ENCODE measurements around the gene CADM1. TPM values are rescaled to one million over a fixed set of nuclear protein-coding genes. Genes with fewer than 3 reads are reported as not detected.
A peak's percentile ranks its signal among the peaks of the same experiment; 100 is the strongest.

Gene CADM1
- total RNA-seq, 4 donors from 2014 or later, result 17.1 to 49.8 (median 30.7) TPM

- TF ChIP-seq, protein P1, sequence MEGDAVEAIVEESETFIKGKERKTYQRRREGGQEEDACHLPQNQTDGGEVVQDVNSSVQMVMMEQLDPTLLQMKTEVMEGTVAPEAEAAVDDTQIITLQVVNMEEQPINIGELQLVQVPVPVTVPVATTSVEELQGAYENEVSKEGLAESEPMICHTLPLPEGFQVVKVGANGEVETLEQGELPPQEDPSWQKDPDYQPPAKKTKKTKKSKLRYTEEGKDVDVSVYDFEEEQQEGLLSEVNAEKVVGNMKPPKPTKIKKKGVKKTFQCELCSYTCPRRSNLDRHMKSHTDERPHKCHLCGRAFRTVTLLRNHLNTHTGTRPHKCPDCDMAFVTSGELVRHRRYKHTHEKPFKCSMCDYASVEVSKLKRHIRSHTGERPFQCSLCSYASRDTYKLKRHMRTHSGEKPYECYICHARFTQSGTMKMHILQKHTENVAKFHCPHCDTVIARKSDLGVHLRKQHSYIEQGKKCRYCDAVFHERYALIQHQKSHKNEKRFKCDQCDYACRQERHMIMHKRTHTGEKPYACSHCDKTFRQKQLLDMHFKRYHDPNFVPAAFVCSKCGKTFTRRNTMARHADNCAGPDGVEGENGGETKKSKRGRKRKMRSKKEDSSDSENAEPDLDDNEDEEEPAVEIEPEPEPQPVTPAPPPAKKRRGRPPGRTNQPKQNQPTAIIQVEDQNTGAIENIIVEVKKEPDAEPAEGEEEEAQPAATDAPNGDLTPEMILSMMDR (IDR thresholded peaks at IDR 0.05), result no peak
- no peak for TF ChIP-seq POLR2A (IDR thresholded peaks at IDR 0.05)
- no peak for TF ChIP-seq EP300 (IDR thresholded peaks at IDR 0.05)
These were observed 336.8 kb downstream of the CADM1 start for GRCh38 chr11:115167456-115167855.

GRCh38 chr11:115166820-115167219, 337.4 kb downstream of the CADM1 start:
- H3K36me3 ChIP-seq, result no peaks in the 10 kb centered on the region
- peaks cover 0 to 11% (median 0%) of the 10 kb centered on the region in 4 donors for H3K4me1 ChIP-seq
- no peak overlapping the region for H3K4me3 ChIP-seq
- H3K9me3 ChIP-seq, result no peaks in the 10 kb centered on the region
- WGBS, 2 donors, result 54 to 61% methylated on average over 6 of the region's 6 CpGs
- DNase-seq (ENCODE audit: low spot score in 2 of 2), result no peak
- peaks cover 0 to 6% of the 10 kb centered on the region in 2 donors for H3K27me3 ChIP-seq
- no peak overlapping the region for H3K27ac ChIP-seq
- TF ChIP-seq, protein P1 (IDR thresholded peaks at IDR 0.05), result no peak
- TF ChIP-seq EP300 (IDR thresholded peaks at IDR 0.05) (no peak), POLR2A (IDR thresholded peaks at IDR 0.05) (no peak)

More at GRCh38 chr11:115167456-115167855, 336.8 kb downstream of the CADM1 start:
- Histone ChIP-seq H3K4me1 (peaks cover 0 to 11% (median 0%) of the 10 kb centered on the region in 4 donors), H3K9me3 (no peaks in the 10 kb centered on the region), H3K27ac (peak overlapping the region in 1 of 4 donors; percentile 13), H3K36me3 (no peaks in the 10 kb centered on the region), H3K4me3 (no peak overlapping the region), H3K27me3 (no peaks in the 10 kb centered on the region)
- WGBS, 2 donors, result 52 to 58% methylated on average over 4 of the region's 4 CpGs
- DNase-seq (ENCODE audit: low spot score in 2 of 2), result no peak

GRCh38 chr11:115164774-115165173, 339.4 kb downstream of the CADM1 start:
- no peak overlapping the region for H3K4me3 ChIP-seq
- no peak overlapping the region for H3K27ac ChIP-seq
- peaks cover 0 to 11% (median 0%) of the 10 kb centered on the region in 4 donors for H3K4me1 ChIP-seq
- WGBS, 2 donors, result 32 to 41% methylated on average over 6 of the region's 6 CpGs
- no peaks in the 10 kb centered on the region for H3K36me3 ChIP-seq
- no peaks in the 10 kb centered on the region for H3K9me3 ChIP-seq
- H3K27me3 ChIP-seq, result peaks cover 0 to 7% of the 10 kb centered on the region in 2 donors
- TF ChIP-seq, protein P1 (IDR thresholded peaks at IDR 0.05), result no peak
- TF ChIP-seq POLR2A (IDR thresholded peaks at IDR 0.05), result no peak
- no peak for TF ChIP-seq EP300 (IDR thresholded peaks at IDR 0.05)
- DNase-seq (ENCODE audit: low spot score in 2 of 2), result no peak

DNA sequence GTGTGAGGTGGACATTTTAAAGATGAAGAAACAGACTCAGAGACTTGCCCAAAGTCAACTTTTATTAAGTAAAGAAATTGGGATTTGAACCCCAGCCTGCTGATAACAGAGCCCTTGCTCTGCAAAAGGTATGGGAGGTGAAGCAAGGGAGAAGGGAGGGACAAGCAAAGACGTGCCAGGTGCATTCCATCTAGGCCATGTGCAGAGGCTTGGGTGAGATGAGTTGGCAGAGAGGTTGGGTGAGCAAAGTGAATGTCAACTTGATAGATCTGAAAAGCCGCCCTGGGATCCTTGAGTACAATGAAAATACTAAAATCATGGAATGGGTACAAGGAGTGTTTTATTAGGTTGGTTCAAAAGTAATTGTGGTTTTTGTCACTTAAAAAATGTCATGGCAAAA, 341.3 kb downstream of the CADM1 start:
- DNase-seq (ENCODE audit: low spot score in 2 of 2), result no peak
- peaks cover 0 to 8% (median 0%) of the 10 kb centered on the region in 4 donors for H3K4me1 ChIP-seq
- no peak overlapping the region for H3K27ac ChIP-seq
- no peaks in the 10 kb centered on the region for H3K9me3 ChIP-seq
- H3K36me3 ChIP-seq, result no peaks in the 10 kb centered on the region
- 84 to 86% methylated on average over 2 of the region's 2 CpGs for WGBS, 2 donors
- peaks cover 0 to 12% of the 10 kb centered on the region in 2 donors for H3K27me3 ChIP-seq
- H3K4me3 ChIP-seq, result no peak overlapping the region
- TF ChIP-seq, protein P1 (IDR thresholded peaks at IDR 0.05), result no peak
- no peak for TF ChIP-seq POLR2A (IDR thresholded peaks at IDR 0.05)
- no peak for TF ChIP-seq EP300 (IDR thresholded peaks at IDR 0.05)

DNA sequence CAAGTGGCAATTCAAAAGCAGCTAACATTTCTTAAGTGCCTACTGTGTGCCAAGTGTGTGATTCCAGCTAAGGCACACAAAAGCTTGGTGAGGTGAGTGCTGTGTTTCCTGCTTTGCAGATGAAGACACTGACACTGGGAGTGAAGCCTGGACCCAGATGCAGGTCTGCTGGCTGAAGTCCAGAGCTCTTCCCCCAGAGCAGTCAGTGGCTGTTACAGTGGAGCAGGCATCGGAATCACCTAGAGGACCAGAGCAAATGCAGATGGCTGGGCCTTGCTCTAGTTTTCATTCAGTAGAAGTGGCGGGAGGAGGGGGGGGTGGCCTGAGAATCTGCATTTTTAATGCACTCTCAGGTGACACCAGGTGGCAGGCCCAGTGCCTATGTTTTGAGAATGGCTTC, 342.3 kb downstream of the CADM1 start:
- Histone ChIP-seq H3K27ac (no peak overlapping the region), H3K27me3 (peaks cover 0 to 22% of the 10 kb centered on the region in 2 donors), H3K4me3 (no peak overlapping the region), H3K9me3 (no peaks in the 10 kb centered on the region), H3K36me3 (no peaks in the 10 kb centered on the region), H3K4me1 (no peaks in the 10 kb centered on the region)
- no peak for DNase-seq (ENCODE audit: low spot score in 2 of 2)
- WGBS, 2 donors, result 75 to 89% methylated on average over 2 of the region's 2 CpGs
- TF ChIP-seq, protein P1 (IDR thresholded peaks at IDR 0.05), result no peak
- TF ChIP-seq POLR2A (IDR thresholded peaks at IDR 0.05), result no peak
- TF ChIP-seq EP300 (IDR thresholded peaks at IDR 0.05), result no peak
